Forelimb muscle (tissue), 1 donor: ENCODE data around the gene LIN28A. TPM values are rescaled to one million over a fixed set of nuclear protein-coding genes. Genes with fewer than 3 reads are reported as not detected.

Experiments used
- DNase-seq: peaks from one replicate; pipeline ENCODE4 v3.0.0-alpha.2; 2013; ENCODE audit warnings: low read depth
- polyA plus RNA-seq: library from polyadenylated mRNA; unstranded; fragments of 120-200 nt; gene quantifications from one replicate; pipeline ENCODE4 v1.2.1, GENCODE V29; 2013; ENCODE audit not compliant: insufficient read length

LIN28A gene
- polyA plus RNA-seq, 1 donor: not detected

- DNase-seq: no peak
These were observed 23.2 kb upstream of the LIN28A start for GRCh38 chr1:26387447-26387846.

DNA sequence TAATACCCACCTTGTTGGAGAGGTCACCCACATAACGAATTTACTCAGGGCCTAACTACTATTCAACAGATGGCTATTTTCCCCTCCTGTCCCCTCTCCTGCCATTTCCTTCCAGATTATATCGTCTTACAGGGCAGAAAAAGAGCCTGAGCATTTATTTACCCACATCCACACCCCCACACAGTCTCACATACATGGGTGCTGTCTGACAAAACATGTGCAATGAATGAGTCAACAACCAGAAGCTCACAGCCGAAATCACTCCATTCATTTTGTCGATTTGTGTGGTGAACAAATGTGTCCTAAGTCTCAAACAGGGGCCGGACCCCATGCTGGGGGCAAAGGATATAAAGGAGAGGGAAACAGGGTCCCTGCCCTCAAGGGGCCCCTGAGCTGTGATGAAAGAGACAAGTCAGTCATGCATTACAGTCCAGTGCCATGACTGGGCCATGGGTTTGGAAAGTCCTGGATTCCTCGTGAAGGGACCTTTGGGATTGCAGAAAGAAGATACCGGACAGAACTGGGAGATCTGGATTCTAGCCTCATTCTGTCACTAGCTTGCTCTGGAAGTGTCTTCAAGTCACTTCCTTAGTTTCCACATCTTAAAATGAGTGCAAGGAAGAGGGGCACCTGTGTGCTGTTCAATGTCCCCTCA lies 21.7 kb upstream of the LIN28A start:
- DNase-seq: no peak

DNA sequence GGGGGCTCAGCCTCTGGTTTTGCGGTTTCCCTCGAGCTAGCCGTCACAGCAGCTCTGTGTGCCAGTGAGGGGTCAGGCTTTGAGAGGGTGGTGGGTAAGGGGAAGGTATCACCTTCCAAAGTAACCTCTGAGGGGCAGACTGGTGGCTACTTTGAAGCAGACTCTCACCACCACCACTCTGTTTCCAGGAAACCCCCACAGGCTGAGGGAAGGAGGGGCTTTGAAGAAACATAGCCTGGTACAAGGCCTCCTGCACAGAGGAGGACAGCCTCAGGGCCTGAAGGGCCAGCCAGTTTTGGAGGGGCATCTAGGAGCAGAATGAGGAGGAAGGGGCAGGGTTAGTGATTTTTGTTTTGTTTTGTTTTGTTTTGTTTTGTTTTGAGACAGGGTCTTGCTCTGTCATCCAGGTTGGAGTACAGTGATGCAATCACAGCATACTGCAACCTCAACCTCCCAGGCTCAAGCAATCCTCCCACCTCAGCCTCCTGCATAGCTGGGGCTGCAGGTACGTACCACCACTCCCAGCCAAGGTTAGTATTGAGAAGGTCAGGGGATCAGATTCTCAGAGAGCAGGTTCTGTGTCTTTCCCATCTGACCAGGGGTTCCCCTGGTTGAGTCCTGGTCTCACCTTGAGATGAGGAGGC lies 20.9 kb upstream of the LIN28A start:
- DNase-seq: no peak

- no peak for DNase-seq
These were observed 19.2 kb upstream of the LIN28A start for GRCh38 chr1:26391450-26391849.

DNA sequence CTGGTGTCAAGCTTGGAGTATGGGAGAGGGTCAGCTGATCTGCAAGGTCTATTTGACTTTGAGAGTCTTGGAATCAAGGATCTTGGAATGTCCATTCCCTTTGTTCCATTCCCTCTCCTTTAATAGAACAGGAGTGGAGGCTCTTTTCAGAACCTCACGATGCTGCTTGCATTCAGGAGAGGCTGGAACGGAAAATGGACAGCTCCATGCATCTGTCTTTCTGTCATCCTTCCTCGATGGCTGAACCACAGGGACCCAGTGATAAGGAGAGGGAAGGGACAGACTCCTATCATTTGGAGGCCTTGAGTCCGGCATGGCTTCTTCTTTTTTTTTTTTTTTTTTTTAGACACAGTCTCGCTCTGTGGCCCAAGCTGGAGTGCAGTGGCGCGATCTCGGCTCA lies 14.9 kb upstream of the LIN28A start:
- DNase-seq: no peak

DNA sequence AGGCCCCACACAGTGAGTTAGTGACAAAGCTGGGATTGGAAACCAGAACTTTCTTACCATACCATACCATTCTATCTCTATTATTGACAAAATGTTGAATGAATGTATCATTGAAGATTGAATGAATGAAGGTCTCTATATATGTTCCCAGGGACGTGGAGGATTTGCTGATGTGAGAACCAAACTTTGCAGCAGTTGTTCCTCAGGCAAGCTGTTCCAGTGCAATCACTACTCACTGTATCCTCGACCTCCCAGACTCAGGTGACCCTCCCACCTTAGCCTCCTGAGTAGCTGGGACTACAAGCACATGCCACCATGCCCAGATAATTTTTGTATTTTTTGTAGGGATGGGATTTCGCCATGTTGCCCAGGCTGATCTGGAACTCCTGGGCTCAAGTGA lies 11.6 kb upstream of the LIN28A start:
- DNase-seq: no peak

DNA sequence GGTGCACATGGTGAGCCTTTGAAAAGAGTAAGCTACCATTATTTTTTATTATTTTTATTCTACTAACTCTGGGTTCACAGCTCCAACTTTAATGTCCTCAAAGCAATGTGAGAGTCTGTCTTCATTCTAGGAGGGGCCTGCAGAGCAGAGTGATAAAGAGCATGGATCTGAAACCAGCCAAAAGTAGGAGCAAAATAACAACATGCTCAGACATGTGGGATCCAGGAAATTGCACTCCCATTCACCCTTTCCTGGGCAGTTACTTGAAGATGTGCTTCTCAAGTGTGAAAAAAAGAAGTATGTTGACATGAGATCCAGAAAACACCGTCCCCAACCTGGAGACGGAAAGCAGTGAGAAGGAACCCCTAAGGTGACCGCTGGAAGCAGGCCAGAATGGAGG lies 8.7 kb upstream of the LIN28A start:
- DNase-seq: no peak

GRCh38 chr1:26403656-26404055 lies 7.0 kb upstream of the LIN28A start:
- DNase-seq: no peak

DNA sequence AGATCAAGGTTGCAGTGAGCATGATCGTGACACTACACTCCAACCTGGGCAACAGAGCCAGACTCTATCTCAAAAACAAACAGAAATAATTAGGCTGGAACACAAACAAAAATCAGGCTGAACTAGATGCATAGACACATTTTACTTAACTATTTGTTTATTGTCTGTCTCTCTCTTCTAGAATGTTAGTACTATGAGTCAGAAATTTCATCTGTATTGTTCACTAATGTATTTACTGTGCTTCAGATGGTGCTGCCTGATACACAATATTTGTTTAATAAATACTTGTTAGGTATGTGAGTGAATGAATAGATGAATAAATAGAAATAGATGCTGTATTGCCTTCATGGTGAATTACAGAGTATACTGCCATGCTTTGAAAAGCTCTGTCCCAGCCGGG lies 6.0 kb upstream of the LIN28A start:
- no peak for DNase-seq

DNA sequence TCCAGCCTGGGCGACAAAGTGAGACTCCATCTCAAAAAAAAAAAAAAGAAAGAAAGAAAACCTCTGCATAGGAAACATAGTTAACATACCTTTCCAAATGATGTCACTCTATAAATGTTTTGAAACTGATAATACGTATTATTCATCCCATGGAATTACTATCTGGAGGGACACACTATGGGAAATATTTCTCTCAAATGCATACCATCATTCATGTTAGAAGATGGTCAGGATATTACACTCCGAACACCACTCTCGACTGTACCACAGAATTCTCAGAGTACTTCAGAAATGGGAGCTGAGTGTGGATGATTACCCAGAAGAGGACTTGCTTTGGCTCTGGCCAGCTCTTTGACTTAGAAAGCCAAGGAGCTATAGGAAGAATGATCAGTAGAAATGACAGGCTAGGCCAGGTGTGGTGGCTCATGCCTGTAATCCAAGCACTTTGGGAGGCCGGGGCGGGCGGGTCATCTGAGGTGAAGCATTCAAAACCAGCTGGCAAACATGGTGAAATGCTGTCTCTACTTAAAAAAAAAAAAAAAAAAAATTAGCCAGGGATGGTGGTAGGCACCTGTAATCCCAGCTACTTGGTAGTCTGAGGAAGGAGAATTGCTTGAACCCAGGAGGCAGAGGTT lies 5.2 kb upstream of the LIN28A start:
- no peak for DNase-seq

GRCh38 chr1:26408604-26409003 lies 2.0 kb upstream of the LIN28A start:
- DNase-seq: peak; percentile 52

DNA sequence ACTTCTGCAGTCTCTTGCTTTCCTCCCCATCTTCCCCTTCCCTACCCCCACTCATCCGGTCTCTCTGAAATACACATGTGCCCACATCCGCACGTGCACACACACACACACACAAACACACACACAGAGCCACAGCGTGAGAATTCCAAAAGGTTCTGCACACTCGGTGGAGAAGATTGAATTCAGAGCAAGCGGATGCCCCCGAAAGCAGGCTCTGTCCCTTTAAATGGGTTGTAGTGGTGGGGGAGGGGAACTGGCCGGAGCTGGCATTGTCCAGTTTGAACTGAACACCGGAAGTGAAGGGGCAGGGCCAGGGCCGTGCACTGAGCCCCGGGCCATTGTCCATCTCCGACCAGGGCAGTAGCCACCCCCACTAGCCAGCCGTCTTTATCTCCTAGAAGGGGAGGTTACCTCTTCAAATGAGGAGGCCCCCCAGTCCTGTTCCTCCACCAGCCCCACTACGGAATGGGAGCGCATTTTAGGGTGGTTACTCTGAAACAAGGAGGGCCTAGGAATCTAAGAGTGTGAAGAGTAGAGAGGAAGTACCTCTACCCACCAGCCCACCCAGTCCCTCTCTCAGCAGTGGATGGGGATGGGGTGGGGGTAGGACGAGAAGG lies 1.3 kb upstream of the LIN28A start:
- DNase-seq: no peak

DNA sequence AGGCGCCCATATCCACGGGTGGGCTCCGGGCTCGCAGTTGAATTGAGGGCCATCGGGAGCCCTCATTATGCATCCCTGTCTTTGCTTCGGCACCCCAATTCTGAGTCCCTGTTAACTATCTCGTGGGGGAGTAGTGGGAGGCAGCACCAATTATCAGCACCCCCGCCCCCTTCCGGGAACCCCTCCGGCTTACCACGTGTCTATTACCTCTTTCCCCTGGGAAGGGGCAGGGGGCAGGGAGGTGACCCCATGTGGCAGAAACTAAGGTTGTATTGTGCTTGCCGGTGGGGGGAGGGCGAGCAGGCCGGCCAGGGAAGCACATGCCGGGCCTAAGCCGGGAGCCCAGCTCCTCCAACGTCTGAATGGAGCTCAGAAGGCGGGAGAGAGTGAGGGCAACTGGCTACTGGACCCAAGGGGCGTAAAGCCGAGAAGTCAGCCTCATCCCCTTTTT lies 1.0 kb downstream of the LIN28A start:
- DNase-seq: no peak

- no peak for DNase-seq
These were observed 1.7 kb downstream of the LIN28A start for GRCh38 chr1:26412180-26412840.

GRCh38 chr1:26413031-26413430 lies 2.4 kb downstream of the LIN28A start:
- no peak for DNase-seq

- no peak for DNase-seq
These were observed 6.6 kb downstream of the LIN28A start for GRCh38 chr1:26417111-26417759.

GRCh38 chr1:26418865-26419349 lies 8.3 kb downstream of the LIN28A start:
- no peak for DNase-seq

GRCh38 chr1:26419494-26419893 lies 8.9 kb downstream of the LIN28A start:
- no peak for DNase-seq

DNA sequence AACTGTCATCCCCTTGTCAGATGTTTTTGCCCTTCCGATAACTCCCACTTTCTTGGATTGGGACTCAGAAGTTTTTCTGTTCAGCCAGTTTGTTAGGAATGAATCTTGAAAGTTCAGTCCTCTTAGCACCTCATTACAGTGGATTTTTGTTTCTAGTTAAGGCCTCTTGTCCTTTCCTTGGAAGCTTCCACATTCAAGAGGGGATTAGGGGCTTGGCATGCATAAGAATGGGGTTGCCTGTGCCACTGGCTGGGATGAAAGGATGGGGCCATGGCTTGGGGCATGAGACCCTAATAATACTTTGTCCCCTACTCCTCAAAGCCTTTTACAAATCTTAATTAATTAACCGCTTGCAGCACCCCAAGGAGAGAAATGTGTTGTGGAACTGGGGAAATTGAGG lies 19.1 kb downstream of the LIN28A start:
- no peak for DNase-seq

GRCh38 chr1:26431979-26432695 lies 21.5 kb downstream of the LIN28A start, which contains the start of gene DHDDS:
DHDDS (plus strand) TSS chr1:26432321; CDS start chr1:26432946, 625 bp downstream.
- peak; percentile 89 for DNase-seq

DNA sequence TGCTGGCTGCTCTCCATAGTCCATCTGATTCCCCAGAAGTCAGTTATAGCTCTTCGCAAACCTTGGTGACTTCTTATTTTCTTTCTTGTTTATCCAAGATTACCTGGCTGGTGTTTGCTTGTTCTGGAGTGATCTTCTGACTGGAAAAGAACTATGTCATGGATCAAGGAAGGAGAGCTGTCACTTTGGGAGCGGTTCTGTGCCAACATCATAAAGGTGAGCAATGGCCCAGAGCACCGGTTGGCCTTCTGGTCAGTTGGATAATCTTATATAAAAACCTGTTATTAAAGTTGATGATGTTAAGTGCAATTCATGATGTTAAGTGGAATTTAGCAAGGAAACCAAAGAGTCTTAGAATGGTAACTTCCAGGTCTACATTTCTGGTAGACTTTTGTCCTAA lies 22.2 kb downstream of the LIN28A start:
- no peak for DNase-seq
